ENCODE data around the gene SCYL2. TPM values are rescaled to one million over a fixed set of nuclear protein-coding genes. Genes with fewer than 3 reads are reported as not detected.

The SCYL2 gene
- total and polyA plus RNA-seq, 2 of the 13 experiments (the other 11 are each of a cell fraction or from before 2014, with no cell fraction given): 11.4 to 28.8 TPM

- in situ Hi-C loops (cut with HindIII; ENCODE audit: extremely low pct_ligation_motif_present, low pct_unique_long_range_greater_than_20kb): no loop called here
- DNase-seq (ENCODE audit: low spot score) (no peak), ATAC-seq (no peak), FAIRE-seq (no peak)
- no TSS peak for BruUV-seq (replicated peaks)
- peaks cover 7% of the 10 kb centered on the region; the same call in 1 of the 2 replicates for H4K20me1 ChIP-seq (ENCODE audit: insufficient read depth, low read length)
- intact Hi-C loops (cut with micrococcal nuclease; ENCODE audit: unreplicated experiment): no loop called here
- H3K4me3 ChIP-seq (replicated peaks in 1 of 3; ENCODE audit: insufficient read depth in 1 of 3, low read depth in 2 of 3, low read length in 3 of 3): no peak overlapping the region
- no peak overlapping the region for H2AFZ ChIP-seq (ENCODE audit: low read length)
- TF ChIP-seq ZNF10 (CRISPR knock-in tag; IDR thresholded peaks at IDR 0.05; ENCODE audit: borderline replicate concordance, low read depth) (no peak), NFE2L2 (IDR thresholded peaks at IDR 0.05; ENCODE audit: low read length) (no peak), SP140L (CRISPR knock-in tag; IDR thresholded peaks at IDR 0.05; ENCODE audit: borderline replicate concordance) (no peak), CREB3 (CRISPR knock-in tag; IDR thresholded peaks at IDR 0.05) (no peak), FOXO1 (CRISPR knock-in tag; IDR thresholded peaks at IDR 0.05) (no peak), ZNF383 (CRISPR knock-in tag; IDR thresholded peaks at IDR 0.05; ENCODE audit: borderline replicate concordance) (no peak), ZNF576 (CRISPR knock-in tag; IDR thresholded peaks at IDR 0.05) (no peak), ZNF547 (CRISPR knock-in tag; IDR thresholded peaks at IDR 0.05) (no peak), PITX1 (CRISPR knock-in tag; IDR thresholded peaks at IDR 0.05) (no peak), ZNF724P (CRISPR knock-in tag; IDR thresholded peaks at IDR 0.05; ENCODE audit: borderline replicate concordance) (no peak), TOPORS (CRISPR knock-in tag; IDR thresholded peaks at IDR 0.05) (no peak), ZMYM2 (CRISPR knock-in tag; IDR thresholded peaks at IDR 0.05) (no peak), BRF2 (CRISPR knock-in tag; IDR thresholded peaks at IDR 0.05) (no peak)
- TF ChIP-seq, protein P1, sequence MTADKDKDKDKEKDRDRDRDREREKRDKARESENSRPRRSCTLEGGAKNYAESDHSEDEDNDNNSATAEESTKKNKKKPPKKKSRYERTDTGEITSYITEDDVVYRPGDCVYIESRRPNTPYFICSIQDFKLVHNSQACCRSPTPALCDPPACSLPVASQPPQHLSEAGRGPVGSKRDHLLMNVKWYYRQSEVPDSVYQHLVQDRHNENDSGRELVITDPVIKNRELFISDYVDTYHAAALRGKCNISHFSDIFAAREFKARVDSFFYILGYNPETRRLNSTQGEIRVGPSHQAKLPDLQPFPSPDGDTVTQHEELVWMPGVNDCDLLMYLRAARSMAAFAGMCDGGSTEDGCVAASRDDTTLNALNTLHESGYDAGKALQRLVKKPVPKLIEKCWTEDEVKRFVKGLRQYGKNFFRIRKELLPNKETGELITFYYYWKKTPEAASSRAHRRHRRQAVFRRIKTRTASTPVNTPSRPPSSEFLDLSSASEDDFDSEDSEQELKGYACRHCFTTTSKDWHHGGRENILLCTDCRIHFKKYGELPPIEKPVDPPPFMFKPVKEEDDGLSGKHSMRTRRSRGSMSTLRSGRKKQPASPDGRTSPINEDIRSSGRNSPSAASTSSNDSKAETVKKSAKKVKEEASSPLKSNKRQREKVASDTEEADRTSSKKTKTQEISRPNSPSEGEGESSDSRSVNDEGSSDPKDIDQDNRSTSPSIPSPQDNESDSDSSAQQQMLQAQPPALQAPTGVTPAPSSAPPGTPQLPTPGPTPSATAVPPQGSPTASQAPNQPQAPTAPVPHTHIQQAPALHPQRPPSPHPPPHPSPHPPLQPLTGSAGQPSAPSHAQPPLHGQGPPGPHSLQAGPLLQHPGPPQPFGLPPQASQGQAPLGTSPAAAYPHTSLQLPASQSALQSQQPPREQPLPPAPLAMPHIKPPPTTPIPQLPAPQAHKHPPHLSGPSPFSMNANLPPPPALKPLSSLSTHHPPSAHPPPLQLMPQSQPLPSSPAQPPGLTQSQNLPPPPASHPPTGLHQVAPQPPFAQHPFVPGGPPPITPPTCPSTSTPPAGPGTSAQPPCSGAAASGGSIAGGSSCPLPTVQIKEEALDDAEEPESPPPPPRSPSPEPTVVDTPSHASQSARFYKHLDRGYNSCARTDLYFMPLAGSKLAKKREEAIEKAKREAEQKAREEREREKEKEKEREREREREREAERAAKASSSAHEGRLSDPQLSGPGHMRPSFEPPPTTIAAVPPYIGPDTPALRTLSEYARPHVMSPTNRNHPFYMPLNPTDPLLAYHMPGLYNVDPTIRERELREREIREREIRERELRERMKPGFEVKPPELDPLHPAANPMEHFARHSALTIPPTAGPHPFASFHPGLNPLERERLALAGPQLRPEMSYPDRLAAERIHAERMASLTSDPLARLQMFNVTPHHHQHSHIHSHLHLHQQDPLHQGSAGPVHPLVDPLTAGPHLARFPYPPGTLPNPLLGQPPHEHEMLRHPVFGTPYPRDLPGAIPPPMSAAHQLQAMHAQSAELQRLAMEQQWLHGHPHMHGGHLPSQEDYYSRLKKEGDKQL (CRISPR knock-in tag; IDR thresholded peaks at IDR 0.05; ENCODE audit: low read depth): no peak
- TF ChIP-seq, protein P2, sequence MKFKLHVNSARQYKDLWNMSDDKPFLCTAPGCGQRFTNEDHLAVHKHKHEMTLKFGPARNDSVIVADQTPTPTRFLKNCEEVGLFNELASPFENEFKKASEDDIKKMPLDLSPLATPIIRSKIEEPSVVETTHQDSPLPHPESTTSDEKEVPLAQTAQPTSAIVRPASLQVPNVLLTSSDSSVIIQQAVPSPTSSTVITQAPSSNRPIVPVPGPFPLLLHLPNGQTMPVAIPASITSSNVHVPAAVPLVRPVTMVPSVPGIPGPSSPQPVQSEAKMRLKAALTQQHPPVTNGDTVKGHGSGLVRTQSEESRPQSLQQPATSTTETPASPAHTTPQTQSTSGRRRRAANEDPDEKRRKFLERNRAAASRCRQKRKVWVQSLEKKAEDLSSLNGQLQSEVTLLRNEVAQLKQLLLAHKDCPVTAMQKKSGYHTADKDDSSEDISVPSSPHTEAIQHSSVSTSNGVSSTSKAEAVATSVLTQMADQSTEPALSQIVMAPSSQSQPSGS (CRISPR knock-in tag; IDR thresholded peaks at IDR 0.05): no peak
- ChIA-PET POLR2A (no interaction called here), CTCF (ENCODE audit: low intra/inter-chr PET ratio, low total read pairs) (no interaction called here)
- no peaks in the 10 kb centered on the region for H3K27me3 ChIP-seq (ENCODE audit: control insufficient read depth in 1 of 2, insufficient read depth in 2 of 2, low read length in 2 of 2)
- no peak overlapping the region for H3K4me2 ChIP-seq (ENCODE audit: low read depth, low read length)
- peaks cover 0 to 5% of the 10 kb centered on the region in 2 experiments; a peak in 1 of 5 replicates for H3K36me3 ChIP-seq (replicated peaks in 1 of 2; ENCODE audit: control insufficient read depth in 1 of 2, insufficient read depth in 2 of 2, low read length in 2 of 2)
- H3K4me1 ChIP-seq (ENCODE audit: insufficient read depth, low read length): peaks cover 28% of the 10 kb centered on the region
- no peak overlapping the region for H3K9ac ChIP-seq (ENCODE audit: insufficient read depth, low read depth, low read length)
- no peak overlapping the region for H3K27ac ChIP-seq (ENCODE audit: extremely low read length, insufficient read depth, low read length)
- over 99% methylated on average over 4 of the region's 4 CpGs for WGBS (ENCODE audit: low lambda C conversion rate)
- peaks cover 82% of the 10 kb centered on the region for H3K79me2 ChIP-seq (ENCODE audit: insufficient read depth, low read length)
- H3K9me3 ChIP-seq (ENCODE audit: low read length): no peaks in the 10 kb centered on the region
These were observed 6.8 kb downstream of the SCYL2 start for GRCh38 chr12:100273782-100274181.

All from HepG2 (cell line).